HepG2 (cell line): ENCODE results near the gene CD69. TPM values are rescaled to one million over a fixed set of nuclear protein-coding genes. Genes with fewer than 3 reads are reported as not detected.

ENCODE experiments used
- ATAC-seq: fragments of 200-7000 bp; cut with Tn5 transposase; 3 replicates; pipeline ENCODE4 v1.9.1; 2020; ENCODE audit warnings: mild to moderate bottlenecking, moderate library complexity
- BruUV-seq: library from RNA; stranded (reverse); fragments of 400-500 nt; replicated peaks from 2 replicates; lab custom pipeline; 2021; lab: Mats Ljungman, UMichigan
- CTCF ChIA-PET: fragments of 300-600 bp; formaldehyde crosslinking; extraction: SDS; loops from one replicate; lab custom pipeline; 2021; ENCODE audit warnings: low total read pairs, inconsistent platforms, low intra/inter-chr PET ratio; lab: Yijun Ruan, JAX
- POLR2A ChIA-PET: fragments of 350-600 bp; sonication (Branson Sonifier 250); formaldehyde crosslinking; loops from one replicate; lab custom pipeline; 2020; ENCODE audit warnings: antibody characterized with exemption, inconsistent platforms; lab: Yijun Ruan, JAX
- DNase-seq: peaks from one replicate; pipeline ENCODE4 v3.0.0-alpha.2; 2015; ENCODE audit warnings: low spot score
- FAIRE-seq: peaks from 3 replicates; lab custom pipeline; 2011; peaks lifted over from hg19 to GRCh38; lab: Jason Lieb, UNC
- H2AFZ ChIP-seq: one replicate; pipeline ENCODE4 v1.6.1; 2011; ENCODE audit warnings: low read length, inconsistent platforms
- H3K27ac ChIP-seq: fragments of 300-600 bp; 3 replicates; pipeline ENCODE4 v1.8.0; 2011; ENCODE audit warnings: mixed run types, mild to moderate bottlenecking, mixed read lengths, low read length, inconsistent platforms; ENCODE audit not compliant: insufficient read depth; ENCODE audit errors: extremely low read length
- H3K27me3 ChIP-seq, 2 experiments: fragments of 200-600 bp in 1 of 2; 2 replicates in 1 of 2; 3 replicates in 1 of 2; pipeline versions ENCODE4 v1.6.0 to v1.8.0; 2011; ENCODE audit warnings: low read length in 2 of 2, mild to moderate bottlenecking in 2 of 2, moderate library complexity in 2 of 2, inconsistent platforms in 1 of 2; ENCODE audit not compliant: insufficient read depth in 2 of 2, control insufficient read depth in 1 of 2
- H3K36me3 ChIP-seq, 2 experiments: fragments of 200-600 bp in 1 of 2; replicated peaks in 1 of 2; 2 replicates in 1 of 2; 3 replicates in 1 of 2; pipeline versions ENCODE4 v1.5.1 to v1.8.0; 2011; ENCODE audit warnings: low read length in 2 of 2, inconsistent platforms in 1 of 2; ENCODE audit not compliant: insufficient read depth in 2 of 2, control insufficient read depth in 1 of 2
- H3K4me1 ChIP-seq: 2 replicates; pipeline ENCODE4 v1.5.1; 2012; ENCODE audit warnings: low read length, inconsistent platforms; ENCODE audit not compliant: insufficient read depth
- H3K4me2 ChIP-seq: 2 replicates; pipeline ENCODE4 v1.6.0; 2011; ENCODE audit warnings: low read depth, low read length, inconsistent platforms
- H3K4me3 ChIP-seq, 3 experiments: fragments of 200-600 bp in 1 of 3; sonication (generic), shearing (Covaris generic) in 1 of 3; replicated peaks in 1 of 3; 2 replicates each; pipeline ENCODE4 v1.5.1; 2011 to 2016; ENCODE audit warnings: low read length in 3 of 3, inconsistent platforms in 2 of 3, low read depth in 2 of 3, mild to moderate bottlenecking in 2 of 3, control low read depth in 1 of 3, mixed read lengths in 1 of 3; ENCODE audit not compliant: insufficient read depth in 1 of 3
- H3K79me2 ChIP-seq: one replicate; pipeline ENCODE4 v1.6.1; 2011; ENCODE audit warnings: low read length, inconsistent platforms; ENCODE audit not compliant: insufficient read depth
- H3K9ac ChIP-seq: 2 replicates; pipeline ENCODE4 v1.6.0; 2011; ENCODE audit warnings: mild to moderate bottlenecking, low read depth, low read length, inconsistent platforms; ENCODE audit not compliant: insufficient read depth
- H3K9me3 ChIP-seq: 2 replicates; pipeline ENCODE4 v1.5.1; 2012; ENCODE audit warnings: mild to moderate bottlenecking, low read length
- H4K20me1 ChIP-seq: 2 replicates; pipeline ENCODE4 v1.6.0; 2011; ENCODE audit warnings: inconsistent platforms, mild to moderate bottlenecking, low read length, moderate library complexity; ENCODE audit not compliant: insufficient read depth
- MIXL1 ChIP-seq: IDR thresholded peaks from 2 replicates; pipeline ENCODE4 v1.6.1; 2016
- MLX ChIP-seq: IDR thresholded peaks from 2 replicates; pipeline ENCODE4 v1.6.1; 2016
- MYPOP ChIP-seq: sonication (generic); formaldehyde crosslinking; IDR thresholded peaks from 2 replicates; pipeline ENCODE4 v1.8.1; 2023; ENCODE audit warnings: mild to moderate bottlenecking, moderate library complexity, missing genetic modification reagents
- RNF2 ChIP-seq: fragments of 450-650 bp; conservative IDR thresholded peaks from 2 replicates; pipeline ENCODE4 v1.6.1; 2016; ENCODE audit warnings: low read depth
- SMAD1 ChIP-seq: sonication (generic); formaldehyde crosslinking; IDR thresholded peaks from 2 replicates; pipeline ENCODE4 v1.4.0; 2020; ENCODE audit warnings: missing genetic modification reagents, low read depth, mild to moderate bottlenecking, borderline replicate concordance
- TIGD3 ChIP-seq: sonication (generic); formaldehyde crosslinking; IDR thresholded peaks from 2 replicates; pipeline ENCODE4 v1.5.1; 2020; ENCODE audit warnings: mild to moderate bottlenecking, missing genetic modification reagents, borderline replicate concordance
- ZMAT3 ChIP-seq: sonication (generic); formaldehyde crosslinking; conservative IDR thresholded peaks from 2 replicates; pipeline ENCODE4 v1.7.0; 2021; ENCODE audit warnings: missing genetic modification reagents
- ZNF343 ChIP-seq: sonication (generic); formaldehyde crosslinking; IDR thresholded peaks from 2 replicates; pipeline ENCODE4 v1.4.0; 2020; ENCODE audit warnings: mild to moderate bottlenecking, missing genetic modification reagents
- ZNF674 ChIP-seq: sonication (generic); formaldehyde crosslinking; IDR thresholded peaks from 2 replicates; pipeline ENCODE4 v1.5.0; 2020; ENCODE audit warnings: low read depth, mild to moderate bottlenecking, missing genetic modification reagents
- ZNF687 ChIP-seq: sonication (generic); formaldehyde crosslinking; IDR thresholded peaks from 2 replicates; pipeline ENCODE4 v1.5.1; 2020; ENCODE audit warnings: mild to moderate bottlenecking, missing genetic modification reagents, moderate library complexity
- ZSCAN22 ChIP-seq: sonication (generic); formaldehyde crosslinking; IDR thresholded peaks from 2 replicates; pipeline ENCODE4 v1.4.0; 2020; ENCODE audit warnings: mild to moderate bottlenecking, missing genetic modification reagents
- WGBS: methylation state at CpG from one replicate; pipeline ENCODE4 v1.1.6; 2017; ENCODE audit warnings: low lambda C conversion rate; 5-methylcytosine and 5-hydroxymethylcytosine counted together
- in situ Hi-C: cut with HindIII; loops from 2 replicates; pipeline ENCODE4 v1.10.0; 2017; ENCODE audit warnings: low pct_unique_long_range_greater_than_20kb; ENCODE audit not compliant: extremely low pct_ligation_motif_present
- intact Hi-C: fragments of 100-400 bp; cut with micrococcal nuclease; formaldehyde crosslinking; loops from one replicate; pipeline ENCODE4 v1.10.0; 2022; ENCODE audit not compliant: unreplicated experiment
- polyA plus RNA-seq, 8 experiments: library from polyadenylated mRNA; depleted of rRNA in 3 of 8; stranded (reverse) in 7 of 8; unstranded in 1 of 8; fragments of >200 nt; fragmentation: Illumina TruSeq in 4 of 8; extraction: Trizol in 4 of 8; gene quantifications; 2 replicates each; pipeline versions ENCODE4 v1.2.1 to v1.2.3, GENCODE V29; 2011 to 2016; ENCODE audit warnings: low read depth in 4 of 8, missing spikeins in 1 of 8, mixed read lengths in 1 of 8; ENCODE audit not compliant: insufficient read depth in 1 of 8
- total RNA-seq, 5 experiments: library from RNA; depleted of rRNA; stranded (reverse); fragments of >200 nt; fragmentation: Illumina TruSeq; extraction: Trizol; gene quantifications; 2 replicates each; pipeline ENCODE4 v1.2.3, GENCODE V29; 2016; ENCODE audit warnings: low read depth in 1 of 5

Gene CD69
- total and polyA plus RNA-seq, 2 of the 13 experiments (the other 11 are each of a cell fraction or from before 2014, with no cell fraction given), result not detected

- CTCF ChIA-PET, result no interaction called here
These were observed 32.9 kb downstream of the CD69 start for GRCh38 chr12:9727813-9728212.

More at GRCh38 chr12:9727813-9728212, 32.9 kb downstream of the CD69 start:
- Histone ChIP-seq H3K79me2 (no peaks in the 10 kb centered on the region), H3K27ac (no peak overlapping the region), H2AFZ (no peak overlapping the region), H3K4me1 (no peaks in the 10 kb centered on the region), H3K36me3 (no peaks in the 10 kb centered on the region), H3K9me3 (no peaks in the 10 kb centered on the region), H3K27me3 (0 out of 5 replicates have a peak, but pooled peaks cover 0 to under 1% of the 10 kb centered on the region in 2 experiments), H3K4me2 (no peak overlapping the region), H4K20me1 (no peaks in the 10 kb centered on the region), H3K4me3 (no peak overlapping the region), H3K9ac (no peak overlapping the region)
- in situ Hi-C loops, result no loop called here
- POLR2A ChIA-PET, result no interaction called here
- no peak for ATAC-seq
- intact Hi-C loops, result no loop called here
- TF ChIP-seq RNF2, result no peak
- TF ChIP-seq MLX (CRISPR knock-in tag), result no peak
- no peak for TF ChIP-seq MIXL1 (CRISPR knock-in tag)
- TF ChIP-seq SMAD1 (CRISPR knock-in tag), result no peak
- TF ChIP-seq TIGD3 (CRISPR knock-in tag), result no peak
- no peak for TF ChIP-seq MYPOP (CRISPR knock-in tag)
- no peak for TF ChIP-seq ZSCAN22
- TF ChIP-seq ZNF343, result no peak
- no peak for TF ChIP-seq ZNF687 (CRISPR knock-in tag)
- TF ChIP-seq ZMAT3 (CRISPR knock-in tag), result no peak
- TF ChIP-seq ZNF674 (CRISPR knock-in tag), result no peak
- no peak for FAIRE-seq
- no peak for DNase-seq
- no TSS peak for BruUV-seq
- 2% methylated on average over 1 of the region's 1 CpG for WGBS
